ENCODE results near the gene GSG1. TPM values are rescaled to one million over a fixed set of nuclear protein-coding genes. Genes with fewer than 3 reads are reported as not detected.

GSG1 gene
- total RNA-seq, 2 experiments from 2014 or later = not detected

DNA sequence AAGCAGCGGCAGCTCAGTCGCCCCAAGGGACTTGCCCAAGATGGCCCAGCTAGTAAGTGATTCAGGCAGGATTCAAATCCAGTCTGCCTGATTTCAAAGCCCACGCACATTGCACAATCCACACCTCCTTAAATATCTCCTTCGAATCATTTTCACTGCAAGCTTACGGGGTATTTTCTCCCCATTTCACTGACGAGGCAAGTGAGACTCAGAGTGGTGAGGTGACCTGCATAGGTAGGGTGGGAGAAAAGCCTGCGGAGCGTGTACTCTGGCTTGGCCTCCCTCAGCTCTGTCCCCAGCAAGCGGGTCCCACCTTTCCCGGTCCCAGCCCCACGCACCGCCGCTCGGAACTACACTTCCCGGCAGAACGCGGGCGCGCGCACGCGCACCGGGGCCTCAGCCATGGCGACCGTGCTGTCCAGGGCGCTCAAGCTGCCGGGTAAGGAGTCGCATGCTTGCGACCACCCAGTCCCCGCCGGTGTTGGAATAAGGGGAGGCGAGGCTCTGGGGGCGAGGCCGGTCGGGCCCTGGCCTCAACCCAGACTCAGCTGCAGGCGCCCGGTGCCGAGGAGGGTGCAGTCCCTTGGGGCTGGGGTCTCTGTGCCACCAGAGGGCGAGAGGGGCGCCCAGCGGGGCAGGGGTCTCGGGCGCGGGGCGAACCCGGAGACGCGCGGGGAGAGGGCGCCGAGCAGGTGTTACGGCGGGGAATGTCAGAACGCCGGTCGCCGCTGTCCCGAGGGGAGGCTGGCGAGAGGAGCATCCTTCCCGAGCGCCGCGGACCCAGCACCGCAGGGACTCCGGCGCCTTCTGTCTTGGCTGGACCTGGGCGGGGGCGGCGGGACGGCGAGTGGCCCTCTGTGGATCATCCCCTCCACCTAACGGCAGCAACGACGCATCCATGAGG lies 59.2 kb downstream of the GSG1 start, which contains the start of gene FAM234B:
FAM234B (plus strand) TSS at position 380 of the 904 bp plus-strand sequence; CDS start at position 403, 23 bp downstream.
- Histone ChIP-seq H3K27me3 (ENCODE audit: control insufficient read depth in 1 of 2, insufficient read depth in 2 of 2, low read length in 2 of 2) (no peaks in the 10 kb centered on the region), H3K36me3 (ENCODE audit: insufficient read depth, low read length) (no peaks in the 10 kb centered on the region), H3K4me1 (ENCODE audit: insufficient read depth, low read length) (peaks cover 10% of the 10 kb centered on the region), H3K9me3 (ENCODE audit: control insufficient read depth in 1 of 2, insufficient read depth in 1 of 2, low read length in 2 of 2) (no peaks in the 10 kb centered on the region), H3K4me3 (ENCODE audit: low read length) (peak within 1 kb of the TSS; percentile 84), H3K27ac (ENCODE audit: low read depth in 1 of 2, low read length in 2 of 2) (no peak within 1 kb of the TSS)
- Mint-ChIP-seq H3K9me3 (no peaks in the 10 kb centered on the region), H3K4me3 (peak within 1 kb of the TSS; percentile 92), H3K27me3 (no peaks in the 10 kb centered on the region), H3K27ac (no peak within 1 kb of the TSS), H3K36me3 (ENCODE audit: low read depth) (no peaks in the 10 kb centered on the region), H3K4me1 (ENCODE audit: low read depth) (peaks cover 14% of the 10 kb centered on the region)
- DNase-seq = peak; percentile 48 to 83 (median 68)
- peak; percentile 93 for ATAC-seq (ENCODE audit: poor library complexity)
- CTCF ChIA-PET = interaction anchor here (2.2 kb wide), 1 partner anchor 168 kb away, joined by 9 read pairs; no protein-coding TSS in a partner anchor
- POLR2A ChIA-PET = interaction anchor here (0.6 to 2.2 kb wide), 5 partner anchors 26 to 257 kb away, joined by 3 to 12 read pairs (median 3); no protein-coding TSS in a partner anchor
- intact Hi-C loops (cut with DNase I, micrococcal nuclease) = no loop called here
- TF ChIP-seq, protein P1, sequence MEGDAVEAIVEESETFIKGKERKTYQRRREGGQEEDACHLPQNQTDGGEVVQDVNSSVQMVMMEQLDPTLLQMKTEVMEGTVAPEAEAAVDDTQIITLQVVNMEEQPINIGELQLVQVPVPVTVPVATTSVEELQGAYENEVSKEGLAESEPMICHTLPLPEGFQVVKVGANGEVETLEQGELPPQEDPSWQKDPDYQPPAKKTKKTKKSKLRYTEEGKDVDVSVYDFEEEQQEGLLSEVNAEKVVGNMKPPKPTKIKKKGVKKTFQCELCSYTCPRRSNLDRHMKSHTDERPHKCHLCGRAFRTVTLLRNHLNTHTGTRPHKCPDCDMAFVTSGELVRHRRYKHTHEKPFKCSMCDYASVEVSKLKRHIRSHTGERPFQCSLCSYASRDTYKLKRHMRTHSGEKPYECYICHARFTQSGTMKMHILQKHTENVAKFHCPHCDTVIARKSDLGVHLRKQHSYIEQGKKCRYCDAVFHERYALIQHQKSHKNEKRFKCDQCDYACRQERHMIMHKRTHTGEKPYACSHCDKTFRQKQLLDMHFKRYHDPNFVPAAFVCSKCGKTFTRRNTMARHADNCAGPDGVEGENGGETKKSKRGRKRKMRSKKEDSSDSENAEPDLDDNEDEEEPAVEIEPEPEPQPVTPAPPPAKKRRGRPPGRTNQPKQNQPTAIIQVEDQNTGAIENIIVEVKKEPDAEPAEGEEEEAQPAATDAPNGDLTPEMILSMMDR (IDR thresholded peaks at IDR 0.05) = no peak

DNA sequence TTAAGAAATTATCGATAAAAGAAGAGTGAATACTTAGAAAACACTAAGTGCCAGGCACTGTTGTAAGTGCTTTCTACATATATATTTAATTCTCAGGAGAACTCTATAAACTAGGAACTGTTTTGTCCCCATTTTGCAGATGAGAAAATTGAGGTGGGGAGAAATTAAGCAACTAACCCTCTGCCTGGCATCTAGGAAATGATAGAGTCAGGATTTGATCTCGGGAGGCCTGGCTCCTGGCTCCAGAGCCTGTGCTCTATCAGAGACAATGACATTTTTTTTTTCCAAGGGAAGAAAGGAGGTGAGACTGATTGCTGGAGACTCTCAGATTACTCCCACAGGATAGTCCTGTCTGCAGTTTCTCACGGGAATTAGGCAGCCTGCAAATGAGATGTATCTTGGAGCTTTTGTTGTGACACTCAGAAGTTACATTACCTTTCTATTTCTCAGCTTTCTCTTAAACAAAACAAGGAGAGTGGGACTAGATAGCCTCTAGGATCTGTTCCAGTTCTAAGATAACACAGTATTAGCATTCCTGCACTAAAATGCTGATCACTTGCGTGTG lies 60.7 kb downstream of the GSG1 start:
- H3K36me3 Mint-ChIP-seq (ENCODE audit: low read depth) = no peaks in the 10 kb centered on the region
- ChIA-PET CTCF (interaction anchor here (2.2 kb wide), 1 partner anchor 170 kb away, joined by 9 read pairs; no protein-coding TSS in a partner anchor), POLR2A (no interaction called here)
- peaks cover 10% of the 10 kb centered on the region for H3K4me1 ChIP-seq (ENCODE audit: insufficient read depth, low read length)
- intact Hi-C loops (cut with DNase I, micrococcal nuclease) = no loop called here
- no peak overlapping the region for H3K4me3 ChIP-seq (ENCODE audit: low read length)
- H3K4me3 Mint-ChIP-seq = peak overlapping the region; percentile 92
- H3K27me3 Mint-ChIP-seq = no peaks in the 10 kb centered on the region
- TF ChIP-seq, protein P1 (IDR thresholded peaks at IDR 0.05) = no peak
- H3K36me3 ChIP-seq (ENCODE audit: insufficient read depth, low read length) = no peaks in the 10 kb centered on the region
- no peaks in the 10 kb centered on the region for H3K9me3 ChIP-seq (ENCODE audit: control insufficient read depth in 1 of 2, insufficient read depth in 1 of 2, low read length in 2 of 2)
- H3K27ac Mint-ChIP-seq = no peak overlapping the region
- no peak overlapping the region for H3K27ac ChIP-seq (ENCODE audit: low read depth in 1 of 2, low read length in 2 of 2)
- DNase-seq (no peak), ATAC-seq (ENCODE audit: poor library complexity) (no peak)
- H3K27me3 ChIP-seq (ENCODE audit: control insufficient read depth in 1 of 2, insufficient read depth in 2 of 2, low read length in 2 of 2) = no peaks in the 10 kb centered on the region
- no peaks in the 10 kb centered on the region for H3K9me3 Mint-ChIP-seq
- peaks cover 14% of the 10 kb centered on the region for H3K4me1 Mint-ChIP-seq (ENCODE audit: low read depth)

DNA sequence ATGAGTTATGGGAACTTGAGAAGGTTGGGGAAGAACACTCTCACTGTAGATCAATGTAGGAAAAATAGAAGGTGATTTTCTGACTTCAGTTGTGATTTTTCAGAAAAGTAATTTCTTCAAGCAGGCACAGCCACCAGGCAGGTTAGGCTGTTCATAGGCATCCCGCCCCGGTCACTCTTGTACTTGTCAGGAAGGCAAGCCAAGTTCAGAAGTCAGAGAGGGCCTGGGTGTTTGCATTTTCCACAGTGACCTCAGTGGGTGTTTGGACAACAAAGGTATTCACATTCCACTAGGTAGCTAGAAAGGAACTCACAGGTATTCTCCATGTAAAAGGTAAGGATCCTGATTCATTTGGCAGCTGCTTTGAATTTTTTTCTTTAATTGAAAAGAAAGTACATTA lies 62.2 kb downstream of the GSG1 start:
- H3K4me1 ChIP-seq (ENCODE audit: insufficient read depth, low read length) = peaks cover 10% of the 10 kb centered on the region
- H3K9me3 ChIP-seq (ENCODE audit: control insufficient read depth in 1 of 2, insufficient read depth in 1 of 2, low read length in 2 of 2) = no peaks in the 10 kb centered on the region
- Mint-ChIP-seq H3K4me3 (peak overlapping the region; percentile 65), H3K27me3 (no peaks in the 10 kb centered on the region), H3K36me3 (ENCODE audit: low read depth) (no peaks in the 10 kb centered on the region), H3K27ac (no peak overlapping the region), H3K4me1 (ENCODE audit: low read depth) (peaks cover 14% of the 10 kb centered on the region), H3K9me3 (no peaks in the 10 kb centered on the region)
- ChIA-PET POLR2A (no interaction called here), CTCF (no interaction called here)
- intact Hi-C loops (cut with DNase I, micrococcal nuclease) = loop anchor here in 1 of 2 experiments (2.0 kb wide), 1 partner anchor 38 kb away; no protein-coding TSS in a partner anchor
- no peaks in the 10 kb centered on the region for H3K36me3 ChIP-seq (ENCODE audit: insufficient read depth, low read length)
- H3K27ac ChIP-seq (ENCODE audit: low read depth in 1 of 2, low read length in 2 of 2) = no peak overlapping the region
- H3K4me3 ChIP-seq (ENCODE audit: low read length) = no peak overlapping the region
- TF ChIP-seq, protein P1 (IDR thresholded peaks at IDR 0.05) = no peak
- no peaks in the 10 kb centered on the region for H3K27me3 ChIP-seq (ENCODE audit: control insufficient read depth in 1 of 2, insufficient read depth in 2 of 2, low read length in 2 of 2)
- no peak for DNase-seq
- ATAC-seq (ENCODE audit: poor library complexity) = no peak

All from CD4-positive, alpha-beta T cell (primary cell).